IMR-90 (cell line): ENCODE results near the gene DHRS3. TPM values are rescaled to one million over a fixed set of nuclear protein-coding genes. Genes with fewer than 3 reads are reported as not detected.

Source experiments
- ATAC-seq: fragments of 200-7000 bp; cut with Tn5 transposase; 2 replicates; pipeline ENCODE4 v1.9.1; 2020; ENCODE audit warnings: low read depth, mild to moderate bottlenecking, moderate library complexity
- BruUV-seq: library from RNA; stranded (reverse); fragments of 400-500 nt; replicated peaks from 2 replicates; lab custom pipeline; 2021; lab: Mats Ljungman, UMichigan
- CTCF ChIA-PET: fragments of 300-600 bp; formaldehyde crosslinking; extraction: SDS; loops from one replicate; lab custom pipeline; 2021; ENCODE audit warnings: antibody characterized with exemption; lab: Yijun Ruan, JAX
- POLR2A ChIA-PET: fragments of 300-600 bp; sonication (Branson Sonifier 250); formaldehyde crosslinking; loops from one replicate; lab custom pipeline; 2022; ENCODE audit warnings: antibody characterized with exemption; ENCODE audit not compliant: unreplicated experiment; lab: Charles Lee
- DNase-seq: peaks from one replicate; pipeline ENCODE4 v3.0.0; 2013
- H2AFZ ChIP-seq: replicated peaks from 2 replicates; pipeline ENCODE3; 2013; ENCODE audit warnings: low read length, mild to moderate bottlenecking; ENCODE audit not compliant: poor library complexity
- H2AK5ac ChIP-seq: 2 replicates; pipeline ENCODE4 v1.6.1; 2013; ENCODE audit warnings: low read depth, low read length, inconsistent platforms
- H2AK9ac ChIP-seq: replicated peaks from 2 replicates; pipeline ENCODE3; 2013; ENCODE audit warnings: mild to moderate bottlenecking, low read depth, low read length, moderate library complexity; ENCODE audit not compliant: poor library complexity
- H2BK120ac ChIP-seq: 2 replicates; pipeline ENCODE4 v1.6.1; 2013; ENCODE audit warnings: low read depth, low read length, inconsistent platforms
- H2BK15ac ChIP-seq: 3 replicates; pipeline ENCODE4 v1.6.1; 2013; ENCODE audit warnings: low read depth, low read length, inconsistent platforms
- H2BK20ac ChIP-seq: 2 replicates; pipeline ENCODE4 v1.6.1; 2013; ENCODE audit warnings: low read depth, mild to moderate bottlenecking, inconsistent platforms, low read length, moderate library complexity
- H2BK5ac ChIP-seq: 2 replicates; pipeline ENCODE4 v1.6.1; 2013; ENCODE audit warnings: mild to moderate bottlenecking, low read depth, low read length, inconsistent platforms; ENCODE audit not compliant: poor library complexity, severe bottlenecking
- H3K14ac ChIP-seq: replicated peaks from 2 replicates; pipeline ENCODE4 v1.6.1; 2013; ENCODE audit warnings: low read depth, low read length, inconsistent platforms
- H3K18ac ChIP-seq: 2 replicates; pipeline ENCODE4 v1.6.1; 2013; ENCODE audit warnings: low read depth, low read length, control low read depth
- H3K23ac ChIP-seq: 2 replicates; pipeline ENCODE4 v1.6.1; 2013; ENCODE audit warnings: low read depth, low read length, inconsistent platforms
- H3K27ac ChIP-seq: 2 replicates; pipeline ENCODE4 v1.5.1; 2013; ENCODE audit warnings: mild to moderate bottlenecking, control low read depth, low read length; ENCODE audit not compliant: insufficient read depth
- H3K27me3 ChIP-seq: 2 replicates; pipeline ENCODE4 v1.6.1; 2013; ENCODE audit warnings: low read length; ENCODE audit not compliant: control insufficient read depth, insufficient read depth
- H3K36me3 ChIP-seq: 2 replicates; pipeline ENCODE4 v1.6.1; 2013; ENCODE audit warnings: low read length, mixed read lengths; ENCODE audit not compliant: control insufficient read depth, insufficient read depth
- H3K4ac ChIP-seq: 2 replicates; pipeline ENCODE4 v1.6.1; 2013; ENCODE audit warnings: low read depth, low read length, inconsistent platforms
- H3K4me1 ChIP-seq: 2 replicates; pipeline ENCODE4 v1.6.1; 2013; ENCODE audit warnings: low read length, mixed read lengths; ENCODE audit not compliant: control insufficient read depth, insufficient read depth
- H3K4me2 ChIP-seq: 2 replicates; pipeline ENCODE4 v1.6.1; 2013; ENCODE audit warnings: low read depth, mild to moderate bottlenecking, control low read depth, low read length, moderate library complexity
- H3K4me3 ChIP-seq: 2 replicates; pipeline ENCODE4 v1.5.1; 2013; ENCODE audit warnings: low read depth, mild to moderate bottlenecking, control low read depth, low read length, moderate library complexity; ENCODE audit not compliant: insufficient read depth
- H3K56ac ChIP-seq: 2 replicates; pipeline ENCODE4 v1.6.1; 2013; ENCODE audit warnings: low read length, inconsistent platforms; ENCODE audit not compliant: insufficient read depth; ENCODE audit errors: extremely low read depth
- H3K79me1 ChIP-seq, 2 experiments: 2 replicates each; pipeline ENCODE4 v1.6.1; 2013; ENCODE audit warnings: low read length in 2 of 2, inconsistent platforms in 1 of 2, low read depth in 1 of 2
- H3K9ac ChIP-seq: 2 replicates; pipeline ENCODE4 v1.6.1; 2013; ENCODE audit warnings: low read depth, low read length, control low read depth
- H3K9me1 ChIP-seq: 2 replicates; pipeline ENCODE4 v1.6.1; 2013; ENCODE audit warnings: low read length, inconsistent platforms; ENCODE audit not compliant: insufficient read depth
- H3K9me3 ChIP-seq: 2 replicates; pipeline ENCODE4 v1.6.1; 2013; ENCODE audit warnings: low read length; ENCODE audit not compliant: control insufficient read depth, insufficient read depth
- H4K20me1 ChIP-seq: 2 replicates; pipeline ENCODE4 v1.6.1; 2013; ENCODE audit warnings: low read length, inconsistent platforms; ENCODE audit not compliant: insufficient read depth
- H4K5ac ChIP-seq: 2 replicates; pipeline ENCODE4 v1.6.1; 2013; ENCODE audit warnings: mild to moderate bottlenecking, low read depth, low read length, control low read depth
- H4K8ac ChIP-seq, 2 experiments: 2 replicates each; pipeline ENCODE4 v1.6.1; 2013; ENCODE audit warnings: low read depth in 2 of 2, low read length in 2 of 2, control low read depth in 1 of 2, inconsistent platforms in 1 of 2
- H4K91ac ChIP-seq: 2 replicates; pipeline ENCODE4 v1.6.1; 2013; ENCODE audit warnings: low read depth, low read length, inconsistent platforms; ENCODE audit not compliant: insufficient read depth
- BHLHE40 ChIP-seq: fragments of 150-350 bp; IDR thresholded peaks from 2 replicates; pipeline ENCODE4 v1.6.1; 2016; ENCODE audit warnings: mild to moderate bottlenecking, low read depth, low read length
- CEBPB ChIP-seq: IDR thresholded peaks from 2 replicates; pipeline ENCODE4 v1.6.1; 2012; ENCODE audit warnings: low read depth, low read length, improper control_type of control experiment
- CHD1 ChIP-seq: IDR thresholded peaks from 2 replicates; pipeline ENCODE4 v1.6.1; 2012; ENCODE audit warnings: low read depth, low read length, improper control_type of control experiment
- CTCF ChIP-seq: conservative IDR thresholded peaks from 2 replicates; pipeline ENCODE4 v1.5.1; 2012; ENCODE audit warnings: mild to moderate bottlenecking, low read depth, low read length, improper control_type of control experiment
- ELK1 ChIP-seq: fragments of 150-350 bp; IDR thresholded peaks from 2 replicates; pipeline ENCODE4 v1.6.1; 2016; ENCODE audit warnings: low read depth, mild to moderate bottlenecking, low read length, moderate library complexity, borderline replicate concordance
- FOS ChIP-seq: fragments of 150-350 bp; IDR thresholded peaks from 2 replicates; pipeline ENCODE4 v1.6.1; 2016; ENCODE audit warnings: low read depth, low read length
- MAFK ChIP-seq: IDR thresholded peaks from 2 replicates; pipeline ENCODE4 v1.6.1; 2012; ENCODE audit warnings: low read depth, low read length, improper control_type of control experiment
- MAZ ChIP-seq: IDR thresholded peaks from 2 replicates; pipeline ENCODE4 v1.6.1; 2012; ENCODE audit warnings: low read depth, mild to moderate bottlenecking, low read length, improper control_type of control experiment, moderate library complexity, borderline replicate concordance
- MXI1 ChIP-seq: IDR thresholded peaks from 2 replicates; pipeline ENCODE4 v1.6.1; 2012; ENCODE audit warnings: low read depth, mild to moderate bottlenecking, low read length, moderate library complexity, borderline replicate concordance
- NFE2L2 ChIP-seq: fragments of 150-350 bp; IDR thresholded peaks from 2 replicates; pipeline ENCODE4 v1.6.1; 2016; ENCODE audit warnings: low read depth, mild to moderate bottlenecking, low read length
- POLR2A ChIP-seq: IDR thresholded peaks from 2 replicates; pipeline ENCODE4 v1.6.1; 2012; ENCODE audit warnings: mild to moderate bottlenecking, low read depth, low read length
- RAD21 ChIP-seq: IDR thresholded peaks from 2 replicates; pipeline ENCODE4 v1.6.1; 2012; ENCODE audit warnings: low read length, improper control_type of control experiment
- RCOR1 ChIP-seq: IDR thresholded peaks from 2 replicates; pipeline ENCODE4 v1.6.1; 2012; ENCODE audit warnings: mild to moderate bottlenecking, low read length, improper control_type of control experiment; ENCODE audit not compliant: insufficient replicate concordance
- RFX5 ChIP-seq: IDR thresholded peaks from 2 replicates; pipeline ENCODE4 v1.8.0; 2012; ENCODE audit warnings: low read depth, mild to moderate bottlenecking, low read length, moderate library complexity
- SMC3 ChIP-seq: fragments of 150-350 bp; IDR thresholded peaks from 2 replicates; pipeline ENCODE4 v1.6.1; 2016; ENCODE audit warnings: low read depth, mild to moderate bottlenecking, antibody characterized with exemption, low read length, moderate library complexity
- USF2 ChIP-seq: fragments of 150-350 bp; IDR thresholded peaks from 2 replicates; pipeline ENCODE4 v1.6.1; 2017; ENCODE audit warnings: mild to moderate bottlenecking, antibody characterized with exemption, low read length, low read depth
- WGBS, 2 experiments: methylation state at CpG; one replicate each; pipeline versions ENCODE4 v1.1.5 to v1.1.7; 2013; ENCODE audit warnings: missing lambda C conversion rate in 2 of 2; ENCODE audit not compliant: insufficient read length in 1 of 2; ENCODE audit errors: extremely low coverage in 2 of 2; 5-methylcytosine and 5-hydroxymethylcytosine counted together
- dilution Hi-C: fragments of 300-500 bp; cut with HindIII; formaldehyde crosslinking; loops from one replicate; pipeline ENCODE4 v1.14.3; 2018; ENCODE audit warnings: low sequenced_read_pairs; ENCODE audit not compliant: unreplicated experiment
- in situ Hi-C: fragments of 300-500 bp; cut with MboI; formaldehyde crosslinking; loops from 3 replicates; pipeline ENCODE4 v1.14.3; 2019; ENCODE audit warnings: low sequenced_read_pairs, inconsistent platforms, mixed read lengths
- intact Hi-C: fragments of 100-400 bp; cut with micrococcal nuclease; formaldehyde crosslinking; loops from 2 replicates; pipeline ENCODE4 v1.10.0; 2022
- polyA plus RNA-seq, 3 experiments: library from polyadenylated mRNA; depleted of rRNA; stranded (reverse); fragments of >200 nt; gene quantifications; 2 replicates each; pipeline ENCODE4 v1.2.3, GENCODE V29; 2012; ENCODE audit warnings: low replicate concordance in 1 of 3
- total RNA-seq: library from RNA; depleted of rRNA; stranded (reverse); fragments of >200 nt; gene quantifications from 2 replicates; pipeline ENCODE4 v1.2.3, GENCODE V29; 2012

DHRS3 gene
- total and polyA plus RNA-seq, 2 of the 4 experiments (the other 2 are of a cell fraction), result 11.2 to 14.5 TPM

GRCh38 chr1:12603224-12603623 is 14.8 kb downstream of the DHRS3 start:
- POLR2A ChIA-PET, result no interaction called here

More at GRCh38 chr1:12603224-12603623, 14.8 kb downstream of the DHRS3 start:
- peaks cover 30% of the 10 kb centered on the region for H3K4me1 ChIP-seq
- peaks cover 15% of the 10 kb centered on the region for H3K9me1 ChIP-seq
- no peaks in the 10 kb centered on the region for H3K9me3 ChIP-seq
- ATAC-seq, result no peak
- no peak for DNase-seq
- no peak overlapping the region for H3K4me3 ChIP-seq
- peaks cover 9% of the 10 kb centered on the region; the same call in 1 of the 2 replicates for H4K20me1 ChIP-seq
- H2BK5ac ChIP-seq, result peak overlapping the region; percentile 50
- H2AK5ac ChIP-seq, result peak overlapping the region; percentile 89
- intact Hi-C loops (no loop called here), in situ Hi-C loops (loop anchor here (25.0 kb wide), 1 partner anchor 191 kb away; no protein-coding TSS in a partner anchor), dilution Hi-C loops (no loop called here)
- H2BK120ac ChIP-seq, result peak overlapping the region; percentile 84
- no peak overlapping the region for H3K4me2 ChIP-seq
- H3K27me3 ChIP-seq, result no peaks in the 10 kb centered on the region
- H3K27ac ChIP-seq, result peak overlapping the region; percentile 32; the same call in 1 of the 2 replicates
- no CpG with 5 or more reads among the region's 9 CpGs for WGBS, 2 experiments
- peak overlapping the region; percentile 84 for H3K4ac ChIP-seq
- H3K23ac ChIP-seq, result no peak overlapping the region
- TF ChIP-seq MAFK (no peak), RCOR1 (no peak), NFE2L2 (no peak), RFX5 (no peak), SMC3 (no peak), CEBPB (no peak), BHLHE40 (no peak), CTCF (no peak), RAD21 (no peak), USF2 (no peak), FOS (no peak), MAZ (no peak), POLR2A (no peak), ELK1 (no peak), MXI1 (no peak), CHD1 (no peak)
- peak overlapping the region; percentile 12 to 50; a peak in 3 of 4 replicates for H4K8ac ChIP-seq
- CTCF ChIA-PET, result no interaction called here
- H4K5ac ChIP-seq, result peak overlapping the region; percentile 27; the same call in 1 of the 2 replicates
- H3K18ac ChIP-seq, result peak overlapping the region; percentile 60
- H2BK20ac ChIP-seq, result peak overlapping the region; percentile 62
- no peak overlapping the region for H3K56ac ChIP-seq
- H3K14ac ChIP-seq, result peak overlapping the region; percentile 52; the same call in 1 of the 2 replicates
- BruUV-seq, result no TSS peak
- peak overlapping the region; percentile 37 for H2AK9ac ChIP-seq
- H2BK15ac ChIP-seq, result peak overlapping the region; percentile 69; the same call in 2 of the 3 replicates
- peaks cover 7 to 28% of the 10 kb centered on the region in 2 experiments; a peak in 3 of 4 replicates for H3K79me1 ChIP-seq
- peak overlapping the region; percentile 87 for H4K91ac ChIP-seq
- no peak overlapping the region for H2AFZ ChIP-seq
- no peaks in the 10 kb centered on the region for H3K36me3 ChIP-seq
- H3K9ac ChIP-seq, result no peak overlapping the region
